ENCODE data around the gene GPS1.

GPS1 gene

DNA sequence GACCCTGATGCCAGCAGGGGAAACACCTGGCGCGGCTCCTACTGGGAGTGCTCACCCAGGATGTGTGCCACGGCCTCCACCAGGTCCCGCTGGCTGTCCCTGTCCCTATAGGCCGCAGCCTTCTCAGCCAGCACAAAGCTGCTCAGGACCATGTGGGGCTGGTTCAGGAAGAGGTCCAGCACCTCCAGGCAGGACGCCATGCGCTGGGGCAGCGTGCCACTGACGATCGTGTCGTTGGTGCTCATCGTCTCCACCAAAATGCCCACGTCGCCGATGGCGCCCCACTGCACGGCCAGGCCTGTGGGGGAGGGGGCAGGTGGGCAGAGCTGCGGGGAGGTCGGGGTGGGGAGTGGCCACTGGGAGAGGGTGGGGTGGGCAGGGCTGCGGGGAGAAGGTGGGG, 29.8 kb downstream of the GPS1 start:
- DNase-seq = no peak

DNA sequence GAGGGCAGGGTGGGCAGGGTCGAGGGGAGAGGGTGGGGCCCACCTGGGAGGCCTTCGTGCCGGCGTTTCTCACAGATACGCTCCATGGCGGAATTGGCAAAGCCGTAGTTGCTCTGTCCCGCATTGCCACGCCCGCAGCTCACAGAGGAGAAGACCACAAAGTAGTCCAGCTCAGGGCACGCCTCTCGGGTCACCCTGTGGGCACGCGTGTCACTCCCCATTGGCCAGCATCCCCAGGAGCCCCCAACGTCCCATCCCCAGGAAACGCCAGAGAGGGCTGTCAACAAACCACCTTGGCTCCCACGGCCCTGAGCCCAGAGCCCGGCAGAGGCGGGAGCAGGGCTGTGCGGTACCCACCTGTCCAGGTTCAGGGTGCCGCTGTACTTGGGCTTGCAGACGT, 30.3 kb downstream of the GPS1 start:
- DNase-seq = no peak

DNA sequence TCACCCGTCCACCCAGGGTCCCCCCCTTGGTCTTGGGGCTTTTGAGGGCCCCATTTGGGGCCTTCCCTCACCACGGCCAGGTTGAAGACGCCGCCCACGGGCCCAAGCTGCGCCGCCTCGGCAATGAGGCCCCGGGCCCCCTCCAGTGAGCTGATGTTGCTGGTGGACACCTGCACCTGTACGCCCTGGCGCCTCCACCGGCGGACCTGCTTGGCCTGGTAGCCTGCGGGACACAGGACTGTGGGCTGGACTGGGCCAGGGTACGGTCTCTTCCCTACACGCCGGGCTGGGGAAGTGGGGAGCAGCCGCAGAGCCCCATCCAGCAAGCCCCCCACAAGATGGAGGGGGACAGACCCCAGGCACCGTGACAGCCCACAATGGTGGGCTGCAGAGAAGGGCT, 30.8 kb downstream of the GPS1 start:
- DNase-seq = no peak

DNA sequence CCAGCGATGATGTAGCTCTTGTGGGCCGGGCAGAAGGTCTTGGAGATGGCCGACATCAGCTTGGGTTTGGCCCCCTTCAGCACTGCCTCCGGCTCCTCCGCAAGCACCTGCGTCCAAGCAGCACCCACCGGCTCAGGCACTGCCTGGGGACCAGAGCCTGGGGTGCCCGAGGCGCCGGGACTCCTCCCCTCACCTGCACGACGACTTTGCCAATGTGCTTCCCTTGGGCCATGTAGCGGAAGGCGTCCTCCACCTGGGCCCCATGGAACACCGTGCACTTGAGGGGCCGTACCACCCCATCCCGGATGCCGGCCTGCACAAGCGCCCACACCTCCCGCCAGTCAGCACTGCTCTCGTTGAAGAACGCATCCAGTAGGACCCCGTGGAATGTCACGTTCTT, 31.3 kb downstream of the GPS1 start:
- DNase-seq = no peak

DNA sequence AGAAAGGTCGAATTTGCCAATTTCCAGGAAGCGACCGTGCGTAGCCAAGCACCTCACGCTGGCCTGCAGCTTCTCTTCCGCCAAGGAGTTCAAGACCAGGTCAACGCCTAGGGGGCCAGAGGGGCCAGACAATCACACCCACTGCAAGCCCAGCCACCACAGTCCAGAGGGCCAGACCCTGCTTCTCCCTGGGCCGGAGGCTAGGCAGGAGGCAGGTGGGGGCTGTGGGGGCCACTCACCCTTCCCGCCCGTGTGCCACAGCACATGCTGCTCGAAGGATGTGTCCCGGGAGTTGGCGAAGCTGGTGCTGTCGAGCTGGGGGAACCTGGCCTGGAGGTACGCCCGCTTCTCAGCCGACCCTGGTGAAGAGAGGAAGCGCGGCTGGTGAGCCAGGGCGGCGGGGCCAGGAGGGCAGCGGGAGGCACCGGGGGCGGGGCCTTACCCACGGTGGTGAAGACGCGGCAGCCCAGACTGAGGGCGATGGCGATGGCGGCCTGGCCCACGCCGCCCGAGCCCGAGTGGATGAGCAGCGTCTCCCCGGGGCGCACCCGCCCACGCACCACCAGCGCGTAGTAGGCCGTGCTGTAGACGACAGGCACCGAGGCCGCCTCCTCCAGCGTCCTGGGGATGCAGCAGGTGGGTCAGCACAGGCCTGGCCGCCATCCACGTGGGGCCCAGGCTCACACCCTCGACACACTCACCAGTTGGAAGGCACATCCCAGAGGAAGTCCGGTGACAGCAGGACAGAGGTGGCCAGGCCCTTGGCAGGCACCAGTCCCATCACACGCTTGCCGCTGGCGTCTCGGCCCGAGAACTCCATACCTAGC, 32.0 kb downstream of the GPS1 start:
- no peak for DNase-seq

DNA sequence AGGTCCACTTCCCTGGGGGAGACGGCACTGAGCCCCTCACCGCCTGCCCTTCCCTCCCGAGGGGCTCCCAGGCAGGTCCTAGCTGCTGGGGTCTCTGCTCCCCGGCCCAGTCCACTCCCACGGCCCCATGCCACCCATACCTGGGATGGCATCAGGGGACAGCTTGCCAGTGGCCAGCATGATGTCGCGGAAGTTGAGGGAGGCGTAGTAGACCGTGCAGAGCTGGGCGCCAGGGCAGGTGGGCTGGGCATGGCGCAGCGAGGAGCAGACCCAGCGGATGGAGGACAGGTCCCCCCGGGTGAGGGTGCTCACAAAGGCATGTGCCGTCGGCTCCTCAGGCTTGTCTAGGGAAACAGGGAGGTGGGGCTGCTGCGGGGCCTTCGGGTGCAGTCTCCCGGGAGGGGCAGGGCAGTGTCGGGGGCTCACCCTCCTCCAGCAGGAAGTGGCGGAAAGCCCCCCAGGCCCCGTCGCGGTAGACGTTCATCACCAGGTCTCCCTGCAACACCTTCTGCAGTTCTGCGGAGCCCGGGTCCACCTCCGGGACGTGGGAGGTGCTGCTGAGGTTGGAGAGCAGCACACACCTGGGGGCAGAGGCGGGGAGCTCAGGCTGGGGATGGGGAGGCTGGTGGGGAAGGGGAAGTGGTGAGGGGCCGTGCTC, 32.8 kb downstream of the GPS1 start:
- DNase-seq = no peak

DNA sequence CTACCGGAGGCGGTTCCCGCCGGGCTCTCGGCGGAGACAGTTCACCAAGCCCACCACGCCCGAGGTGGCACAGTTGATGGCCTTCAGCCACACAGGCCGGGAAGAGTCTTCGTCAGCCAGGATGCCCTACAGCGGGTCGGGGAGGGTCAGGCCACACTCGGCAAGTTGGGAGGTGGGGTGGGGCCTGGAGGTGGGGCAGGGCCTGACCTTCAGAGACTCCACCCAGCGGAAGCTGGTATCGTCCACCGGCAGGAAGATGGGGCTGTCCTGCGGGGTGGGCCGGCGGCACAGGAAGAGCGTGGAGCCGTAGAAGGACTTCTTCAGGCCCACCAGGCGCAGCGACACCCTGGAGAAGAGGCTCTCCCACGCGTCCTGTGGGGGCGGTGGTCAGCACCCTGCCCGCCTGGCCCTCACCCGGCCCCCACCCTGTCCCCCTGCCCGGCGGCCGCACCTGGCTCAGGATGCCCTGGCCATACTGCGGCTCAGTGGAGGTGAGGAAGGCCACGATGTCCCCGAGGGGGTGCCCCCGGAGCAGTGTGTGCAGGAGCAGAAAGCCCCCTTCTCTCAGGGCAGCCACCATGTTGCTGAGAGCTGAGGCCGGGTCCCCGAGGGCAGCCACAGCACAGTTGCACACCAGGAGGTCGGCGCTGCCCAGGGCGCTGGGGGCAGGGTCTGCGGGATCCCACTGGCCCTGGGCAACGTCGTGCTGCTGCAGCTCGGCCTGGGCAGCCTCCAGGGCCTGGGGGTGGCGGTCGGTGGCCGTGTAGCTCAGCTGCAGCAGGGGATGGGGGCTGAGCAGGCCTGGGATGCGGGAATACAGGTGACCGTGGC, 33.5 kb downstream of the GPS1 start:
- no peak for DNase-seq

DNA sequence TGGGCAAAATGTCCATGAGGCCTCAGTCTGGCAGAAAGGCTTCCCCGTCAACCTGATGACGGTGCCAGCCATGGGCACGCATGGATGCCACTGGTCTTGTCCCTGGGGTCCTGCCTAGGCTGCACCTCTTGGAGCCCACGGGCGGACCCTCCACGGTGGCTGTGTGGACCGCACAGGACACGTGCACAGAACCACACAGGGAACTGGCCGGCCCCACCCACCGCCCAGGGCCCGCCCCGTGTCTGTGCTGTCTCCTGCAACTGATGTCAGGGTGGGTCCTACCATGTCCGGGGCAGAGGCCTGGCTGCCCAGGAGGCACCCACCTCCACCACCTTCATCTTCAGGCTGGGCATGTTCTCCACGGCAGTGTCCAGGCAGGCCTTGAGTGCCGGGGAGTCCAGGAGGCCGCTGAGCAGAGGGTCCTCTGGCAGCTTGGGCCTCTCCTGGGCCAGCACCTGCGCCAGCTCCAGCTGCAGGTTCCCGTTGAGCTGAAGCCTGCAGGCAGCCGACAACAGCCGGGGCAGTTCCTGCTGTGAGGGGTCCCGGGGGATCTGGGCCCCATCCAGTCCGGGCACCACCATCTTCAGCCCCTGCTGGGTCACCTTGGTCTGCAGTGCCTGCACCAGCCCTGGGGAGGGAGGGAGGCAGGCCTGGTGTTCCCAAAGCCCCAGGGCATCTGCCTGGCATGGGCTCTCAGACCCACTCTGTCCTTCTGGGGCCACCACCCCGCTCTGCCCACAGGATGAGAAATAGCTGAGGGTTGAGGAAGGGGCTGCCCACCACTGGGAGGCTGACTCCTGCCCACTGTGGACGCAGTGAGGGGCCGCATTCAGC, 34.5 kb downstream of the GPS1 start:
- no peak for DNase-seq

DNA sequence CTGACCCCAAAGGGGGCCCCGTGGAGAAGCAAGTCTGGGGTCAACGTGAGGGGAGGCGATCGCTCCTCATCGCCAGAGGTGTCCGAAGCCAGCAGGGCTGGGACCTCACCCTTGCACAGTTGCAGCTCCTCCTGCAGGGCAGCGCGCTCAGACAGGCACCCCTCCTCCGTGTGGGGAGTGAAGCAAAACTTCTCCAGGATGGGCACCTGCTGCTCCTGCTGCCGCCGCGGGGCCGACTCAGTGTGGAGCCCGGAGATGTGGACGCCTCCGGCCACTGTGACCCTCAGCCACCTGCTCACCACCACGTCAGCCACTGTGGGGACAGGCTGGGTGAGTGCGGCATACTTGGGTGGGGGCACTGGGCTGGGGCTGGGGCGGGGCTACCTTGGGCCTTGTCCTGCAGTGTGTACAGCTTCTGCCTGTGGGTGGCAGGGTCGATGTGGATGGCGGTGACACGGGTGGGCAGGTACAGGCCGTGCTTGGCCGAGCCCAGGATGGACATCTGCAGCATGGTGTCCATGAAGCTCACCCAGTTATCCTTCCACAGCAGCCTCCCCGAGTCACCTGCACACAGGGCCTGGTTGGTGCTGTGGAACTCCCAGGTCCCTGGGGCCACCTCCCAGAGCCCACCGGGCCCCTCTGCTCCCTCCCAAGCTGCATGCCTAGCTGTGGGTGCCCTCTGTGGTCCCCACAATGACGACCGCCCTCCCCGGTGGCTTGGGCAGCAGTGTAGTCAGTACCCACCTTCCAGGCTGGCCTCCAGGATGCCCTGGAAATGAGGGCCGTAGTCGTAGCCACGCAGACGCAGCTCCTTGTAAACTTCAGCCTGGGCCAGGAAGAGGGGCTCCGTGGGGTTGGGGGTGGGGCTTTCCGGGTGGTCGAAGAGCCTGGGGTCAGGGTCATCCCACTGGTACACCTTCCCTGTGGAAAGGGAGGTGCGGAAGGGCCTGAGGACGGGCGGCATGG, 35.5 kb downstream of the GPS1 start:
- DNase-seq = no peak

DNA sequence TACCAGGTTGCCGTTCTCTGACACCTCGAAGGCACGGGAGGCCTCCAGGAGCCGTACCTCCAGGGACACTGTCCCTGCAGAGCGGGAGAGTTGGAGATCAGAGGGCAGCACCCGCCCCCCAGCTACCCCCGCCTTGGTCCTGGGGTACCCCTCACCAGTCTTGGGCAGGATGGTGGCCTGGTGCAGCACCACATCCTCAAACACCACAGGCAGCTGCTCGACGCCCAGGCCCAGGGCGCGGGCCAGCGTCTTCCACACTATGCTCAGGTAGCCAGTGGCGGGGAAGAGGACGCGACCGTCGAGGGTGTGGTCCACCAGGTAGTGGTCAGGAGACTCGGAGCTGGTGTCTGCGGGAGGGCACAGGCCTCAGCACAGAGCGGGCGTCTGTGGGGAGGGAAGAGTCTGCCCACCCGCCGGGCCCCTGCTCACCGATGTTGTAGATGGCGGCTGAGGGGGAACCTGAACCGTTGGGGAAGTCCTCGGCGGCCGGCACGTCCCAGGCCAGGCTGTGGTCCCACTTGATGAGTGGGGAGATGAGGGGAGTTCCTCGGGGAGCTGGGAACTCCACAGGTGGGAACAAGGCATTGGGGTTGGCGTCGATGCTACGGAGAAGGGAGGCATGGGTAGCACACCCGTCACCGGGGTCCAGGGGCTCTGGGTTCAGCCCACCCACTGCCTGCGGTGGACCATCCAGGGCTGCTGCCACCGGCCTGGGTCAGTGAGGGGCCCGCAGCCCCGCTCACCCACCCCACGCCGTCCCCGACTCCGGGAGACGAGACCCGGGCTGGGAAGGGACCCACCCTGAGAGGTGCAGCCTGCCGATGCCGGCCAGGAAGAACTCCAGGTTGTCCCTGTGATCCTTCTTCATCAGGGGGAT, 36.5 kb downstream of the GPS1 start:
- no peak for DNase-seq

DNA sequence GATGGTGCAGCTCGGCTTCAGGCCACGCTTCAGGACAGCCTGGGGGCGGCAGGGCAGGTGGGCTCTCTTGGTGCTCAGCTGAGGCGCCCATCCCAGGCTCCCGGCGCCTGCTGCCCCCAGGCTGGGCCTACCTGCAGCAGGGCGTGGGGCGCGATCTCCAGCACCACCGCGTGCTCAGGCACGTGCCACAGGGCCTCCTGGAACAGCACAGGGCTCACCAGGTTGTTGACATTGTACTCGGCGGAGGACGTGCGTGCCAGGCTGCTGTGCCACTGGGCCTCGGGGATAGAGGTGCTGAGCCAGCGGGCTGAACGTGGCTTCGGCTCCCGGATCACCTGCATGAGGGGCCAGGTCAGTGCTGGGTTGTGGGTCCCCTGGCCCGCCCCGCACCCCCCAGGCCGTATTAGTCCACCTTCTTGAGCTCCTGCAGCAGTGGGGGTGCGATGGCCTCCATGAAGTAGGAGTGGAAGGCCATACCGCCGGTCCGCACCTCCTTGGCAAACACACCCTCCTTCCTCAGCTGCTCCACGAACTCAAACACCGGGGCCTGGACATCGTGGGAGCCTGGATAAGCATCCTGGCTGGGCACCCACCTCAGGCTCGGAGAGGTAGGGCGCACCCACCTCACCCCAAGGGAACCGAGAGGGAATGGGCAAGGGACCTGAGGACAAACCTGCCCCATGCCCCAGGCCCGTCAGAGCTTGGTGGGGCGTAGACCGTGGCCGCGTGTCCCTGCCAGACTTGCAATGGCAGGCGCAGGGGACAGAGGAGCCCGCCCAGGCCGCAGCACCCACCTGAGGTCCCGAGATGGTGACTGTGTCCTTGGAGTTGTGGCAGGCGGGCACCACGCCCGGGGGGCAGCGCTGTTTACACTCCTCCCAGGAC, 37.4 kb downstream of the GPS1 start:
- DNase-seq = no peak

DNA sequence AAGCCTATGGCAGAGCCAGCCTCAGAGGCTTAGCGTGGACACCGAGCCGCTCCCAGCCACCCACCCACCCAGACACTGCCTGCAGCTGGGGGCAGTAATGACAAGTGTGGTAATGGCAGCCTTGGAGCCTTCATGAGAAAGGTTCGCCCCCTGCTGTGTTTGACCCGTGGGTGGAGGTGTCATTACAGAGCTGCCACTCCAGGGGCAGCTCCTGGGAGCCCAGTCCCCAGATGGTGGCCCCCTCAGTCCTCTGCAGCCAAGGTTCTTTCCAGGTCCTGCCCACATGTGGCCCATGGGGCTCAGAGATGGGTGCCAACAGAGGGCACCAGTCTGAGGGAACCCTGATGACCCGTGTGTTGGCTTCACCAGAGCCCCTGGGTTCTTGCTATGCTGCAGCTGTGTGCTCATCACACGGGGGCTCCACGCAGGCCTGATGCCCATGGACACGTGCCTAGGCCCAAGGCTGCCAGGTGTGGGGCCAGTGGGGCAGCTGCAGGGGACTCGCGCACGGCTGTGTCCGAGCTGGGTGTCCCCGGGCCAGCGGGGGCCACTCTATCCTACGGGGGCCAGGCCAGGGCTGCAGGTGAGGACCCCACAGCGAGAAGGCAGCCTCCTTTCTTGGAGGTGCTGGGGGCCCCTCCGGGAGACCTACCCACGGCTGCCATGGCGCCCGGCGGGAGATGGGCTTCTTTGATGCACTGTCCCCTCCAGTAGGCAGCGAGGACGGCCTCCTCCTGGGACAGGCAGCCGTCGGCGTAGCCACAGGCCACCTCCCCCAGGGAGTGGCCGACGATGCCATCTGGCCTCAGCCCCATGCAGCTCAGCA, 38.2 kb downstream of the GPS1 start:
- no peak for DNase-seq

DNA sequence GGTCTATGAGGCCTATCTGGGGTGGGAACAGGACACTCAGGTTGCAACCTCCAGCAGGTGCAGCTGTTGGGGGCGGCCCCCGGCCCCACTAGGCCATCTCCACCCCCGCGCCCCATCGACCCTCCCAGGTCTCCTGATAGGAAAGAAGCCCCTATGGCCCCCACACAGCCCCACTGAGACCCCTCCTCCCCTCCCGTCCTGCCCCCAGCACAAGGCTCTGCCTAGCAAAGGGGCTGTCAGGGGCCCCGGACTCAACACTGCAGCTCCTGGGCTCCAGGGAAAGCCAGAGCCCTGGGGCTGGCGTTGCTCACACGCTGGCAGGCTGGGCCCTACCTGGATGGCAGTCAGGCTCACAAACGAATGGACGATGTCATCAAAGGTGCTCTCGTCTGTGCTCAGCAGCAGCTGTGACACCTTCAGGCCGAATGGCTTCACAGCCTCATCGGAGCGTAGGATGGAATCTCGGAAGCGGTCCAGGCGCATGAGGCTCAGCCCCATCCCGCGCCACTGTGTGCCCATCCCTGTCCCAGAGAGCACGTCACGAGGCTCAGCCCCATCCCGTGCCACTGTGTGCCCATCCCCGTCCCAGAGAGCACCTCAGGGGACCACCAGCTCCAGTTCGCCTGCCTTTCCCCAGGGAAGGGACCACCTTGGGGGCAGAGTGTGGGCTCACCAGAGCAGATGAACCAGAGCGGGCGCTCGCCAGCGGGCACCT, 39.0 kb downstream of the GPS1 start:
- DNase-seq = no peak

DNA sequence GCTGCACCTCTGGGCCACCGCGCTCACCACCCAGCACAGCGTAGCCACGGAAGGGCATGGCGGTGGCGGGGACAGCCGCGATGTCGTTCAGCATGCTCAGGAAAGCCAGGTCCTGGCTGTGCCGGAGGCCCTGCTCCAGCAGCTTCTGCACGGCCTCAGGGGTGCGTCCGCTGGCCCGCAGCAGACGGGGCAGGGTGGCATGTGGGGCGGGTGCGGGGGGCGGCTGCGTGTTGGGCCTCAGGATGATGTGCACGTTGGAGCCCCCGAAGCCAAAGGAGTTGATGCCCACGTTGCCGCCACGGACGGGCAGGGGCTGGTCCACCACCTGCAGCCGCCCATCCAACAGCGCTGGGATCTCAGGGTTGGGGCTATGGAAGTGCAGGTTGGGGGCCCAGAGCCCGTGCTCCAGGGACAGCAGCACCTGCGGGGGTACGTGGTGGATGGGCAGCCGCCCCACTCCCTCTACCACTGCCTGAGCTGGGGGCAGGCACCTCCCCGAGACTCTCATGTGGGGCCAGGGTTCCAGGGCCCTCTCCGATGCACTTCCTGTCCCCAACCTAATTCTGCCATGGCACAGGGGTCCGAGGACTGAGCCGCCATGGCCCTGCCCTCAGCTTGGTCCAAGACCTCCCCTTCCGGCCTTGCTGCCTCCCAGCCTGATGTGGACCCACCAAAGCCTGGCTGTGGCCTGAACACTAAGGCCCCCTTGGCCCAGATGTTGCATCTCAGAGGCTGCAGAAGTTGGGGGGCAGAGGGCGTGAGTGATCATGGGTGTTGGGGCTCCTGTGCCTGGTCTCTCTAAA, 39.8 kb downstream of the GPS1 start:
- no peak for DNase-seq

DNA sequence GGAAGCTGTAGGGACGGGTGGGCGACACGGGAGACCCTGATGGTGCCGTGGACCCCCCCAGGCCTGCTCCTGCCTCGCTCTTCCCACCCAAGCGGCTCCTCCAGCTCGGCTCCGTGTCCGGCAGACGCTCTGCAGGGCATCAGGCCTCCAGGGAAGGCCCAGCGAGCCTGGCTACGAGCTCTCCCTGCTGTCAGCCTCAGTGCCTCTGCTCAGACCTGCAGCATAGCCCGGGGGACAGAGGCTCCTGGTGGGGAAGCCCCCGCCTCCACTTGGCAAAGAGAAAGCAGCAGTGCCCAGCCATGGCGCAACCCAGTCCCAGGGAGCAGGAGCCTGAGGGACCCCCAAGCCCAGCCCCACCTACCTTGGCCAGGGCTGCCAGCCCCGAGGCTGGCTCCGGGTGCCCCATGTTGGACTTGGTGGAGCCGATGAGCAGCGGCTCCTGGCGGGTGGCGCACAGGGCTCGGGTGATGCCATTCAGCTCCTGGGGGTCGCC, 40.4 kb downstream of the GPS1 start:
- DNase-seq = no peak

DNA sequence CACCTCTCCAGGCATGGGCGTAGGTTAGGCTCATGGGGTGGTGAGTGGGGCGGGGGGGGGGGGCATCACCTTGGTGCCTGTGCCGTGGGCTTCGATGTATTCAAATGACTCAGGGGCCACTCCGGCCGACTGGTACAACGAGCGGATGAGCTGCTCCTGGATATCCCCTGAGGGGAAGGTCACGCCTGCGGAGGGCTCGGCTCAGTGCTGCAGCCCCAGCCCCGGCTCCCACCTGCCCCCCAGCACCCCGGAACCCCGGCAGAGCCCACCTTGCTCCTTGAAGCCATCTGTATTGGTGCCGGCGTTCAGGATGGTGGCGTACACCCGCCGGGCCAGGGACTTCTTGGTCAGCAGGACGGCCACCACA, 40.9 kb downstream of the GPS1 start:
- DNase-seq = no peak

All from GOT3 (cell line).